Transverse colon (tissue), 3 donors: Measurements from ENCODE around the gene CCL18.

ENCODE experiments used
- CTCF ChIP-seq, 5 experiments: fragments of 200-600 bp in 3 of 5; fragments of 450-650 bp in 2 of 5; sonication (generic) in 3 of 5; IDR thresholded peaks; 1 replicate in 2 of 5; 2 replicates in 3 of 5; pipeline ENCODE4 v1.5.1; 2016 to 2017; ENCODE audit warnings: antibody characterized with exemption in 5 of 5, inconsistent platforms in 3 of 5, mild to moderate bottlenecking in 2 of 5, moderate library complexity in 1 of 5
- EP300 ChIP-seq: sonication (generic); formaldehyde crosslinking; IDR thresholded peaks from one replicate; pipeline ENCODE4 v1.6.1; 2017; ENCODE audit warnings: antibody characterized with exemption, low read depth
- POLR2A ChIP-seq: fragments of 450-650 bp; IDR thresholded peaks from one replicate; pipeline ENCODE4 v1.6.1; 2016; ENCODE audit warnings: antibody characterized with exemption, mild to moderate bottlenecking, moderate library complexity

- no peak for TF ChIP-seq POLR2A
- TF ChIP-seq CTCF (IDR thresholded peaks at IDR 0.05), result no peak
- no peak for TF ChIP-seq EP300
Measured at GRCh38 chr17:36027761-36028160, 36.3 kb upstream of the CCL18 start.
